ENCODE data around the gene ISY1. TPM values are rescaled to one million over a fixed set of nuclear protein-coding genes. Genes with fewer than 3 reads are reported as not detected.

The ISY1 gene
- polyA plus RNA-seq, 2 of the 4 experiments (the other 2 are of a cell fraction) = 23.2 to 27.6 TPM

DNA sequence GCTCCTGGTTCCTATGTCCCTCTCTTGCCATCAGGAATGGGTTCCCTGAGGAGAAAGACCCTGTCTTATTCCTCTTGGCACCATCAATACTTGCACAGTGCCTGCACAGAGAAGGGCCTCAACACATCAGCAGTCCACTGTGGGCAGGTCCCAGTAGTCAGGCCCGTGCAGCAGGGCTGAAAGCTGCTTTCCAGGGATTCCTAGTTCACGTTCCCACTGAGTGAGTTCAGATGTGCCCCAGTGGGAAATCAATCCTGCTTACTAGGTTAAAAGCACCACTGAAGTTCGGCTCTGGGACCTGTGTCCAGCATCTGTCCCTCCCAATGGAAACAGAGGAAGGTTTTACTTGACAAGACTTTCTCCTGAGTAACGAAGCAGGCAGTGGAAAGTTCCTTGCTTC is 55.0 kb downstream of the ISY1 start:
- ATAC-seq = no peak
- no peaks in the 10 kb centered on the region for H3K9me3 ChIP-seq
- FAIRE-seq = no peak
- no peak overlapping the region for H3K4me2 ChIP-seq
- CTCF ChIA-PET = interaction anchor here (0.6 to 2.3 kb wide), 4 partner anchors 12 to 1501 kb away, joined by 3 to 8 read pairs (median 4); partner anchors contain the start of gene RAB43
- TF ChIP-seq NFE2L2 (conservative IDR thresholded peaks at IDR 0.05; ENCODE audit: low read length) (no peak), TP53 (CRISPR knock-in tag; IDR thresholded peaks at IDR 0.05) (no peak), ZNF302 (CRISPR knock-in tag; IDR thresholded peaks at IDR 0.05) (no peak), ZC3H11A (IDR thresholded peaks at IDR 0.05) (no peak), ZSCAN20 (CRISPR knock-in tag; IDR thresholded peaks at IDR 0.05) (no peak), RFX5 (IDR thresholded peaks at IDR 0.05) (no peak), RCOR1 (IDR thresholded peaks at IDR 0.05; ENCODE audit: low read depth, low read length) (no peak), TFCP2L1 (CRISPR knock-in tag; IDR thresholded peaks at IDR 0.05) (no peak), RARB (CRISPR knock-in tag; IDR thresholded peaks at IDR 0.05) (no peak)
- TF ChIP-seq, protein P1, sequence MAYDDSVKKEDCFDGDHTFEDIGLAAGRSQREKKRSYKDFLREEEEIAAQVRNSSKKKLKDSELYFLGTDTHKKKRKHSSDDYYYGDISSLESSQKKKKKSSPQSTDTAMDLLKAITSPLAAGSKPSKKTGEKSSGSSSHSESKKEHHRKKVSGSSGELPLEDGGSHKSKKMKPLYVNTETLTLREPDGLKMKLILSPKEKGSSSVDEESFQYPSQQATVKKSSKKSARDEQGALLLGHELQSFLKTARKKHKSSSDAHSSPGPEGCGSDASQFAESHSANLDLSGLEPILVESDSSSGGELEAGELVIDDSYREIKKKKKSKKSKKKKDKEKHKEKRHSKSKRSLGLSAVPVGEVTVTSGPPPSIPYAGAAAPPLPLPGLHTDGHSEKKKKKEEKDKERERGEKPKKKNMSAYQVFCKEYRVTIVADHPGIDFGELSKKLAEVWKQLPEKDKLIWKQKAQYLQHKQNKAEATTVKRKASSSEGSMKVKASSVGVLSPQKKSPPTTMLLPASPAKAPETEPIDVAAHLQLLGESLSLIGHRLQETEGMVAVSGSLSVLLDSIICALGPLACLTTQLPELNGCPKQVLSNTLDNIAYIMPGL (CRISPR knock-in tag; IDR thresholded peaks at IDR 0.05; ENCODE audit: borderline replicate concordance) = no peak
- DNase-seq (ENCODE audit: low read depth in 1 of 2, low spot score in 1 of 2) = no peak
- no peak overlapping the region for H3K4me3 ChIP-seq
- POLR2A ChIA-PET = no interaction called here
- H3K4me1 ChIP-seq = no peaks in the 10 kb centered on the region
- WGBS (ENCODE audit: missing lambda C conversion rate) = 88% methylated on average over 4 of the region's 4 CpGs
- no peak overlapping the region for H3K27ac ChIP-seq

- ChIA-PET POLR2A (no interaction called here), CTCF (no interaction called here)
- H3K27ac ChIP-seq = no peak overlapping the region
- no peaks in the 10 kb centered on the region for H3K4me1 ChIP-seq
- FAIRE-seq = no peak
- DNase-seq (ENCODE audit: low read depth in 1 of 2, low spot score in 1 of 2) = no peak
- no peak overlapping the region for H3K4me2 ChIP-seq
- ATAC-seq = no peak
- WGBS (ENCODE audit: missing lambda C conversion rate) = 95% methylated on average over 6 of the region's 6 CpGs
- H3K4me3 ChIP-seq = no peak overlapping the region
- no peaks in the 10 kb centered on the region for H3K9me3 ChIP-seq
- TF ChIP-seq ZC3H11A (IDR thresholded peaks at IDR 0.05) (no peak), CEBPB (IDR thresholded peaks at IDR 0.05) (no peak), ZFP36 (IDR thresholded peaks at IDR 0.05; ENCODE audit: borderline replicate concordance, partially characterized antibody) (no peak), JUNB (IDR thresholded peaks at IDR 0.05) (no peak), JUN (IDR thresholded peaks at IDR 0.05) (no peak), CHD2 (IDR thresholded peaks at IDR 0.05; ENCODE audit: low read length, partially characterized antibody) (no peak), NPAS2 (CRISPR knock-in tag; IDR thresholded peaks at IDR 0.05; ENCODE audit: borderline replicate concordance) (no peak), RARB (CRISPR knock-in tag; IDR thresholded peaks at IDR 0.05) (no peak), TFCP2L1 (CRISPR knock-in tag; IDR thresholded peaks at IDR 0.05) (no peak), ZSCAN20 (CRISPR knock-in tag; IDR thresholded peaks at IDR 0.05) (no peak), HEYL (CRISPR knock-in tag; IDR thresholded peaks at IDR 0.05) (no peak), CHD4 (IDR thresholded peaks at IDR 0.05; ENCODE audit: borderline replicate concordance) (no peak), BHLHE40 (IDR thresholded peaks at IDR 0.05; ENCODE audit: low read depth, low read length) (no peak), ESRRA (IDR thresholded peaks at IDR 0.05; ENCODE audit: borderline replicate concordance, low read length) (no peak), RNF2 (IDR thresholded peaks at IDR 0.05; ENCODE audit: borderline replicate concordance, low read depth) (no peak), KDM1A (IDR thresholded peaks at IDR 0.05; ENCODE audit: low read depth) (no peak)
- TF ChIP-seq, protein P2, sequence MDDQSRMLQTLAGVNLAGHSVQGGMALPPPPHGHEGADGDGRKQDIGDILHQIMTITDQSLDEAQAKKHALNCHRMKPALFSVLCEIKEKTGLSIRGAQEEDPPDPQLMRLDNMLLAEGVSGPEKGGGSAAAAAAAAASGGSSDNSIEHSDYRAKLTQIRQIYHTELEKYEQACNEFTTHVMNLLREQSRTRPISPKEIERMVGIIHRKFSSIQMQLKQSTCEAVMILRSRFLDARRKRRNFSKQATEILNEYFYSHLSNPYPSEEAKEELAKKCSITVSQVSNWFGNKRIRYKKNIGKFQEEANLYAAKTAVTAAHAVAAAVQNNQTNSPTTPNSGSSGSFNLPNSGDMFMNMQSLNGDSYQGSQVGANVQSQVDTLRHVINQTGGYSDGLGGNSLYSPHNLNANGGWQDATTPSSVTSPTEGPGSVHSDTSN (IDR thresholded peaks at IDR 0.05) = no peak
- TF ChIP-seq, protein P3, sequence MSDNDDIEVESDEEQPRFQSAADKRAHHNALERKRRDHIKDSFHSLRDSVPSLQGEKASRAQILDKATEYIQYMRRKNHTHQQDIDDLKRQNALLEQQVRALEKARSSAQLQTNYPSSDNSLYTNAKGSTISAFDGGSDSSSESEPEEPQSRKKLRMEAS (IDR thresholded peaks at IDR 0.05) = no peak
- TF ChIP-seq, protein P1 (CRISPR knock-in tag; IDR thresholded peaks at IDR 0.05; ENCODE audit: borderline replicate concordance) = no peak
- TF ChIP-seq, protein P4, sequence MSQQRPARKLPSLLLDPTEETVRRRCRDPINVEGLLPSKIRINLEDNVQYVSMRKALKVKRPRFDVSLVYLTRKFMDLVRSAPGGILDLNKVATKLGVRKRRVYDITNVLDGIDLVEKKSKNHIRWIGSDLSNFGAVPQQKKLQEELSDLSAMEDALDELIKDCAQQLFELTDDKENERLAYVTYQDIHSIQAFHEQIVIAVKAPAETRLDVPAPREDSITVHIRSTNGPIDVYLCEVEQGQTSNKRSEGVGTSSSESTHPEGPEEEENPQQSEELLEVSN (IDR thresholded peaks at IDR 0.05; ENCODE audit: borderline replicate concordance, low read depth) = no peak
These were observed 56.3 kb downstream of the ISY1 start for GRCh38 chr3:129104498-129105079.
